Endothelial cell (in vitro differentiated cells): ENCODE data around the gene PUS1. TPM values are rescaled to one million over a fixed set of nuclear protein-coding genes. Genes with fewer than 3 reads are reported as not detected.

Source experiments
- DNase-seq: peaks from one replicate; pipeline ENCODE4 v3.0.0; 2021; ENCODE audit warnings: low spot score
- H3K27ac Mint-ChIP-seq: one replicate; pipeline ENCODE4 v1.8.0; 2021; ENCODE audit warnings: mixed read lengths, inconsistent platforms; ENCODE audit not compliant: unreplicated experiment
- H3K27me3 Mint-ChIP-seq: one replicate; pipeline ENCODE4 v1.8.0; 2021; ENCODE audit warnings: mild to moderate bottlenecking, moderate library complexity, mixed read lengths, inconsistent platforms; ENCODE audit not compliant: unreplicated experiment
- H3K36me3 Mint-ChIP-seq: one replicate; pipeline ENCODE4 v1.8.0; 2021; ENCODE audit warnings: mild to moderate bottlenecking, low read depth, mixed read lengths, inconsistent platforms; ENCODE audit not compliant: unreplicated experiment
- H3K4me1 Mint-ChIP-seq: one replicate; pipeline ENCODE4 v1.8.0; 2021; ENCODE audit warnings: mild to moderate bottlenecking, mixed read lengths, inconsistent platforms; ENCODE audit not compliant: unreplicated experiment
- H3K4me3 Mint-ChIP-seq: one replicate; pipeline ENCODE4 v1.8.0; 2021; ENCODE audit warnings: mild to moderate bottlenecking, mixed read lengths, inconsistent platforms; ENCODE audit not compliant: unreplicated experiment
- H3K9me3 Mint-ChIP-seq: one replicate; pipeline ENCODE4 v1.8.0; 2021; ENCODE audit warnings: mixed read lengths, inconsistent platforms; ENCODE audit not compliant: unreplicated experiment
- total RNA-seq: library from RNA; stranded (reverse); fragmentation: NEBNext Ultra II Directional; extraction: Animal tissue kit (Norgen Biotek cat#: 25700); gene quantifications from one replicate; pipeline ENCODE4 v1.2.1, GENCODE V29; 2021; ENCODE audit not compliant: unreplicated experiment
- TF ChIP-seq, protein P1 (sequence below): fragments of 200-600 bp; sonication (generic); IDR thresholded peaks from one replicate; pipeline ENCODE4 v1.5.0; 2021; ENCODE audit warnings: antibody characterized with exemption; ENCODE audit not compliant: unreplicated experiment

Gene PUS1
- total RNA-seq, 1 donor from 2014 or later, result 25.8 TPM

DNA sequence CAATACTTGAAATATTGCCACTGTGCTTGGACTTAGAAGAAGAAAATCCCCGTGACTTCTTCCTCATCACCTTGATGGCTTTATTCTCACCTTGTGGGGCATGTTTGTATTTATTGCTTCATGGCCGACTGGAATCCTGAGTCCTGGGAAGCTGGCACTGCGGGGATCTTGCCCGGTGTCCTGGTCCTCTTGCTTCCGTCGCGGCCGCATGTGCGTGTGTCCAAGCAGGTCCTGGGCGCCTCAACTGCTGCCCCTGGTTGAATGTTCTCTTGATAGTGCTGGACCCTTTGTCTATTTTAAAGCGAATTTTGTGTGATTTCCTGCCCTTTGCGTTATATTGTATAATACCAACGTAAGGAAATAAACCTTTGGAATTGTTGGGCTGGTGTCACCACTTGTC is 6.3 kb upstream of the PUS1 start:
- no peak for DNase-seq
- H3K9me3 Mint-ChIP-seq, result no peaks in the 10 kb centered on the region
- peaks cover 6% of the 10 kb centered on the region for H3K27me3 Mint-ChIP-seq
- H3K4me3 Mint-ChIP-seq, result no peak overlapping the region
- H3K27ac Mint-ChIP-seq, result peak overlapping the region; percentile 22
- H3K36me3 Mint-ChIP-seq, result peaks cover 10% of the 10 kb centered on the region
- TF ChIP-seq, protein P1, sequence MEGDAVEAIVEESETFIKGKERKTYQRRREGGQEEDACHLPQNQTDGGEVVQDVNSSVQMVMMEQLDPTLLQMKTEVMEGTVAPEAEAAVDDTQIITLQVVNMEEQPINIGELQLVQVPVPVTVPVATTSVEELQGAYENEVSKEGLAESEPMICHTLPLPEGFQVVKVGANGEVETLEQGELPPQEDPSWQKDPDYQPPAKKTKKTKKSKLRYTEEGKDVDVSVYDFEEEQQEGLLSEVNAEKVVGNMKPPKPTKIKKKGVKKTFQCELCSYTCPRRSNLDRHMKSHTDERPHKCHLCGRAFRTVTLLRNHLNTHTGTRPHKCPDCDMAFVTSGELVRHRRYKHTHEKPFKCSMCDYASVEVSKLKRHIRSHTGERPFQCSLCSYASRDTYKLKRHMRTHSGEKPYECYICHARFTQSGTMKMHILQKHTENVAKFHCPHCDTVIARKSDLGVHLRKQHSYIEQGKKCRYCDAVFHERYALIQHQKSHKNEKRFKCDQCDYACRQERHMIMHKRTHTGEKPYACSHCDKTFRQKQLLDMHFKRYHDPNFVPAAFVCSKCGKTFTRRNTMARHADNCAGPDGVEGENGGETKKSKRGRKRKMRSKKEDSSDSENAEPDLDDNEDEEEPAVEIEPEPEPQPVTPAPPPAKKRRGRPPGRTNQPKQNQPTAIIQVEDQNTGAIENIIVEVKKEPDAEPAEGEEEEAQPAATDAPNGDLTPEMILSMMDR, result no peak
- no peaks in the 10 kb centered on the region for H3K4me1 Mint-ChIP-seq

DNA sequence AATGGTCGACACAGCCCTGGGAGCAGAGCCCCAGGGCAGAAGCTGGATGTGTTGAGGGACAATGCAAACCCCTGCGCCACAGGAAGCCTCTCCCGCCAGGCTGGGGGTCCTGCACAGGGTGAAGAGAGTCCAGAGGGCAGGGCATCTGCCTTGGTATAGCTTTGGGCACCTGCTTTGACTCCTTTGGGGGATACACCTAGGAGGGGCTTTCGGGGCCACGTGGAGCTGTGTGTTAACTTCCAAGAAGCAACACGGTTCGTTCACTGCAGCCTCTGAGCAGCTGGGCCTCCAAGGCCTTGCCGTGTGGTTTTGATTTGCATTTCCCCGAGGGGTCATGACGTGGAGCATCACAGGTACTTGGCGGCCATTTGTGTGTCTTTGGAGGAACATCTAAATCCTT is 5.8 kb upstream of the PUS1 start:
- no peaks in the 10 kb centered on the region for H3K4me1 Mint-ChIP-seq
- no peak for DNase-seq
- peaks cover 14% of the 10 kb centered on the region for H3K36me3 Mint-ChIP-seq
- H3K27me3 Mint-ChIP-seq, result peaks cover 8% of the 10 kb centered on the region
- H3K27ac Mint-ChIP-seq, result no peak overlapping the region
- H3K9me3 Mint-ChIP-seq, result no peaks in the 10 kb centered on the region
- TF ChIP-seq, protein P1, result no peak
- H3K4me3 Mint-ChIP-seq, result no peak overlapping the region

DNA sequence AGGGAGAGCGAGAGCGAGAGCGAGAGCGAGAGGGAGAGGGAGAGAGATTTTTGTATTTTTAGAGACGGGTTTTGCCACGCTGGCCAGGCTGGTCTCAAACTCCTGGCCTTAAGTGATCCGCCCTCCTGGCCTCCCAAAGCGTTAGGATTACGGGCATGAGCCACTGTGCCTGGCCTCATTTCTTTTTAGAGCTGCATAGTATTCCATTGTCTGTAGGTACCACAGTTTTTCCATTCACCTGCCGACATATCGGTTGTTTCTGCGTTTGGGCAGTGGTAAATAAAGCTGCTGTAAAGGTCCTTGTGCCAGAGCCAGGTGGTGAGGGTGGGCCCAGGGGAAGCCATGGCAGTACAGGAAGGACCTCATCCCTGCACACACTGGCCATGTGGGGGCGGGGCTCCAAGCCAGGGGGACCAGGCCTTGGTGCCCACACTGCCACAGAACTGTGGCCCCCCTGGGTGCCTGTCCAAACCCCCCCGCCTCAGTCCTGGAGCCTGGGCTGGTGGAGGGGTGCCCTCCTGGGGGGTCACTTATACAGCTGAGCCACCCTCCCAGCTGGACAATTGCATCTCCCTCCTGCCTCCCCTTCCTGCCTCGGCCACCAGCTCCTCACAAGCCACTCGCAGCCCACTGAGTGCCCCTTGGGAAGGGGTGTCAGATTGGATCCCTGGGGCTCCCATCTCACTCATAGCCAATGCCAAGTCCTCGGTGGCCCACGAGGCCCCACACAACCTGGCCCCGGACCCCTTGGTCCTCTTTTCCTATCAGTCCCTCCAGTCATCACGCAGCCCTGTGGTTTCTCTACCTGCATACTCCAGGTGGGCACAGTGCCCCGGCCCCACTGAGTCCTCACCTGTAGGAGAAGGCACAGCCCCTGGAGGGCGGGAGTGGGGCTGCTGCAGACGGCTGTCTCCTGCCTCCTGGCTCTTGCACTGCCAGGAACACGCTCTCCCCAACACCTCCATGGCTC is 1.7 kb upstream of the PUS1 start:
- H3K27me3 Mint-ChIP-seq, result peaks cover 7% of the 10 kb centered on the region
- peak overlapping the region; percentile 92 for H3K4me3 Mint-ChIP-seq
- H3K9me3 Mint-ChIP-seq, result no peaks in the 10 kb centered on the region
- no peak for DNase-seq
- H3K4me1 Mint-ChIP-seq, result peaks cover 5% of the 10 kb centered on the region
- TF ChIP-seq, protein P1, result no peak
- peaks cover 9% of the 10 kb centered on the region for H3K36me3 Mint-ChIP-seq
- no peak overlapping the region for H3K27ac Mint-ChIP-seq

DNA sequence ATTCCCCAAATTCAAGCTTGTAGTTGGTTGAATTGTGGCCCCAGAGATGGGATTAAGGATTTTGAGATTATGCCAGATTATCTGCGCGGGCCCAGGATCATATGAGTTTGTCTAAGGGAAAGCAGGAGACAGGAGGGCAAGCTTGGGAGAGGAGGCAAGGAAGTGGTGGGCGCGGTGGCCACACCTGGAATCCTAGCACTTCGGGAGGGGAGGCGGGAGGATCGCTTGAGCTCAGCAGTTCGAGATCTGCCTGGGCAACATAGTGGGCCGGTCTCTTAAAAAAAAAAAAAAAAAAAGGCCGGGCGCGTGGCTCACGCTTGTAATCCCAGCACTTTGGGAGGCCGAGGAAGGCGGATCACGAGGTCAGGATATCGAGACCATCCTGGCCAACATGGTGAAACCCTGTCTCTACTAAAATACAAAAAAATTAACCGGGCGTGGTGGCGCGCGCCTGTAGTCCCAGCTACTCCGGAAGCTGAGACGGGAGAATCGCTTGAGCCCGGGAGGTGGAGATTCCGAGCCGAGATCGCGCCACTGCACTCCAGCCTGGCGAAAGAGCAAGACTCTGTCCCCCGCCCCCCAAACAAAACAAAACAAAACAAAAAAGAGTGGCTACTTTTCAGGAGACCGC is 881 bp upstream of the PUS1 start:
- no peak for DNase-seq
- TF ChIP-seq, protein P1, result no peak
- peak overlapping the region; percentile 27 for H3K27ac Mint-ChIP-seq
- peaks cover 5% of the 10 kb centered on the region for H3K4me1 Mint-ChIP-seq
- peaks cover 7% of the 10 kb centered on the region for H3K27me3 Mint-ChIP-seq
- H3K36me3 Mint-ChIP-seq, result peaks cover 14% of the 10 kb centered on the region
- no peaks in the 10 kb centered on the region for H3K9me3 Mint-ChIP-seq
- peak overlapping the region; percentile 92 for H3K4me3 Mint-ChIP-seq
